Panc1 (cell line): ENCODE results near the gene NEGR1.

ENCODE experiments used
- CTCF ChIP-seq: fragments of 450-650 bp; IDR thresholded peaks from 2 replicates; pipeline ENCODE4 v1.5.1; 2017; ENCODE audit warnings: mild to moderate bottlenecking
- POLR2AphosphoS5 ChIP-seq: IDR thresholded peaks from 2 replicates; pipeline ENCODE4 v1.6.1; 2012; ENCODE audit warnings: mild to moderate bottlenecking, low read depth, low read length, moderate library complexity
- TCF7L2 ChIP-seq: IDR thresholded peaks from 2 replicates; pipeline ENCODE4 v1.6.1; 2011; ENCODE audit warnings: mild to moderate bottlenecking, low read depth, low read length, inconsistent platforms

- TF ChIP-seq CTCF (no peak), POLR2AphosphoS5 (no peak), TCF7L2 (no peak)
These were observed 351.8 kb downstream of the NEGR1 start for GRCh38 chr1:71930511-71930910.
